ENCODE data around the gene CHST15. TPM values are rescaled to one million over a fixed set of nuclear protein-coding genes. Genes with fewer than 3 reads are reported as not detected.
A peak's percentile ranks its signal among the peaks of the same experiment; 100 is the strongest.

The CHST15 gene
- total RNA-seq, 1 donor from 2014 or later: 27.0 TPM

- Histone ChIP-seq H3K27ac (no peak overlapping the region), H3K4me3 (no peak overlapping the region), H3K36me3 (no peaks in the 10 kb centered on the region), H3K27me3 (no peaks in the 10 kb centered on the region), H3K4me1 (peaks cover 5% of the 10 kb centered on the region), H3K9me3 (no peaks in the 10 kb centered on the region)
- intact Hi-C loops (cut with DNase I): no loop called here
- DNase-seq (ENCODE audit: extremely low spot score in 2 of 2): no peak
- TF ChIP-seq CTCF (IDR thresholded peaks at IDR 0.05) (no peak), POLR2AphosphoS5 (IDR thresholded peaks at IDR 0.05; ENCODE audit: insufficient read depth in 1 of 2, low read depth in 1 of 2) (no peak), POLR2A (IDR thresholded peaks at IDR 0.05) (no peak)
These were observed 66.3 kb downstream of the CHST15 start for GRCh38 chr10:124027031-124027611.

GRCh38 chr10:124026589-124026939, 66.8 kb downstream of the CHST15 start:
- intact Hi-C loops (cut with DNase I): no loop called here
- Histone ChIP-seq H3K27me3 (no peaks in the 10 kb centered on the region), H3K4me1 (no peaks in the 10 kb centered on the region), H3K9me3 (no peaks in the 10 kb centered on the region), H3K4me3 (no peak overlapping the region), H3K27ac (no peak overlapping the region), H3K36me3 (no peaks in the 10 kb centered on the region)
- TF ChIP-seq POLR2A (IDR thresholded peaks at IDR 0.05): no peak
- TF ChIP-seq CTCF (IDR thresholded peaks at IDR 0.05): no peak
- TF ChIP-seq POLR2AphosphoS5 (IDR thresholded peaks at IDR 0.05; ENCODE audit: insufficient read depth in 1 of 2, low read depth in 1 of 2): no peak
- DNase-seq (ENCODE audit: extremely low spot score in 2 of 2): no peak

GRCh38 chr10:124025660-124026588, 67.5 kb downstream of the CHST15 start:
- Histone ChIP-seq H3K4me1 (no peaks in the 10 kb centered on the region), H3K27ac (no peak overlapping the region), H3K27me3 (no peaks in the 10 kb centered on the region), H3K36me3 (no peaks in the 10 kb centered on the region), H3K9me3 (no peaks in the 10 kb centered on the region), H3K4me3 (no peak overlapping the region)
- no peak for DNase-seq (ENCODE audit: extremely low spot score in 2 of 2)
- intact Hi-C loops (cut with DNase I): no loop called here
- TF ChIP-seq CTCF (IDR thresholded peaks at IDR 0.05) (peak in 1 of 3 experiments; percentile 19), POLR2A (IDR thresholded peaks at IDR 0.05) (no peak)

- intact Hi-C loops (cut with DNase I): no loop called here
- no peak overlapping the region for H3K27ac ChIP-seq
- DNase-seq (ENCODE audit: extremely low spot score in 2 of 2): no peak
- TF ChIP-seq POLR2A (IDR thresholded peaks at IDR 0.05) (no peak), CTCF (IDR thresholded peaks at IDR 0.05) (no peak), POLR2AphosphoS5 (IDR thresholded peaks at IDR 0.05; ENCODE audit: insufficient read depth in 1 of 2, low read depth in 1 of 2) (no peak)
- H3K4me1 ChIP-seq: no peaks in the 10 kb centered on the region
- H3K9me3 ChIP-seq: no peaks in the 10 kb centered on the region
- no peaks in the 10 kb centered on the region for H3K27me3 ChIP-seq
- H3K4me3 ChIP-seq: no peak overlapping the region
- no peaks in the 10 kb centered on the region for H3K36me3 ChIP-seq
These were observed 68.2 kb downstream of the CHST15 start for GRCh38 chr10:124025152-124025551.

GRCh38 chr10:124022066-124022465, 71.3 kb downstream of the CHST15 start:
- intact Hi-C loops (cut with DNase I): no loop called here
- H3K4me1 ChIP-seq: no peaks in the 10 kb centered on the region
- H3K9me3 ChIP-seq: no peaks in the 10 kb centered on the region
- TF ChIP-seq POLR2AphosphoS5 (IDR thresholded peaks at IDR 0.05; ENCODE audit: insufficient read depth in 1 of 2, low read depth in 1 of 2) (no peak), POLR2A (IDR thresholded peaks at IDR 0.05) (no peak), CTCF (IDR thresholded peaks at IDR 0.05) (no peak)
- DNase-seq (ENCODE audit: extremely low spot score in 2 of 2): no peak
- H3K36me3 ChIP-seq: no peaks in the 10 kb centered on the region
- no peak overlapping the region for H3K4me3 ChIP-seq
- H3K27me3 ChIP-seq: no peaks in the 10 kb centered on the region
- H3K27ac ChIP-seq: no peak overlapping the region

Data from vagina (tissue), 2 donors.